K562 (cell line): ENCODE results near the gene HDHD3. TPM values are rescaled to one million over a fixed set of nuclear protein-coding genes. Genes with fewer than 3 reads are reported as not detected.

Source experiments
- ATAC-seq: fragments of 200-7000 bp; cut with Tn5 transposase; 3 replicates; pipeline ENCODE4 v1.9.1; 2020; ENCODE audit warnings: moderate library complexity
- BruUV-seq: library from RNA; stranded (reverse); fragments of 400-500 nt; replicated peaks from 2 replicates; lab custom pipeline; 2021; lab: Mats Ljungman, UMichigan
- CTCF ChIA-PET: fragments of 300-600 bp; formaldehyde crosslinking; extraction: SDS; loops from one replicate; lab custom pipeline; 2021; ENCODE audit warnings: low intra/inter-chr PET ratio; lab: Yijun Ruan, JAX
- POLR2A ChIA-PET: fragments of 300-600, 350-650 bp; sonication (Branson Sonifier 250); formaldehyde crosslinking; extraction: SDS; loops from one replicate; lab custom pipeline; 2021; ENCODE audit warnings: antibody characterized with exemption, inconsistent platforms; lab: Yijun Ruan, JAX
- DNase-seq, 4 experiments: peaks; one replicate each; pipeline versions ENCODE4 v3.0.0 to v3.0.0-alpha.2; 2011 to 2018; ENCODE audit warnings: low spot score in 3 of 4, mixed read lengths in 3 of 4; ENCODE audit errors: extremely low read depth in 1 of 4
- FAIRE-seq: peaks from 2 replicates; lab custom pipeline; 2011; peaks lifted over from hg19 to GRCh38; lab: Jason Lieb, UNC
- H2AFZ ChIP-seq: 2 replicates; pipeline ENCODE4 v1.6.0; 2011; ENCODE audit warnings: low read depth, low read length, control low read depth, inconsistent platforms
- H3K27ac ChIP-seq: fragments of 200-600 bp; 3 replicates; pipeline ENCODE4 v1.8.0; 2011; ENCODE audit warnings: low read depth, mild to moderate bottlenecking, control low read depth, inconsistent platforms, low read length, moderate library complexity, mixed read lengths; ENCODE audit errors: extremely low read depth
- H3K27me3 ChIP-seq, 2 experiments: fragments of 300-600 bp in 1 of 2; 2 replicates in 1 of 2; 3 replicates in 1 of 2; pipeline versions ENCODE4 v1.6.0 to v1.8.0; 2011; ENCODE audit warnings: inconsistent platforms in 2 of 2, low read length in 2 of 2, mild to moderate bottlenecking in 1 of 2, mixed read lengths in 1 of 2, moderate library complexity in 1 of 2; ENCODE audit not compliant: control insufficient read depth in 2 of 2, insufficient read depth in 2 of 2
- H3K36me3 ChIP-seq: fragments of 300-600 bp; 3 replicates; pipeline ENCODE4 v1.8.0; 2011; ENCODE audit warnings: mild to moderate bottlenecking, low read length, inconsistent platforms; ENCODE audit not compliant: control insufficient read depth, insufficient read depth
- H3K4me1 ChIP-seq, 2 experiments: fragments of 200-600 bp in 1 of 2; replicated peaks in 1 of 2; 2 replicates in 1 of 2; 3 replicates in 1 of 2; pipeline versions ENCODE4 v1.5.1 to v1.8.0; 2011; ENCODE audit warnings: inconsistent platforms in 2 of 2, low read length in 2 of 2, mild to moderate bottlenecking in 1 of 2, mixed read lengths in 1 of 2, moderate library complexity in 1 of 2; ENCODE audit not compliant: control insufficient read depth in 2 of 2, insufficient read depth in 2 of 2
- H3K4me2 ChIP-seq: 2 replicates; pipeline ENCODE4 v1.6.1; 2011; ENCODE audit warnings: low read length, control low read depth, inconsistent platforms, mixed read lengths; ENCODE audit not compliant: insufficient read depth
- H3K4me3 ChIP-seq: fragments of 200-600 bp; sonication (generic), shearing (Covaris generic); 2 replicates; pipeline ENCODE4 v1.5.1; 2016; ENCODE audit warnings: control low read depth, inconsistent platforms
- H3K79me2 ChIP-seq: fragments of 200-600 bp; 3 replicates; pipeline ENCODE4 v1.8.0; 2011; ENCODE audit warnings: low read length, inconsistent platforms; ENCODE audit not compliant: control insufficient read depth, insufficient read depth
- H3K9ac ChIP-seq, 2 experiments: 2 replicates each; pipeline versions ENCODE4 v1.6.0 to v1.6.1; 2011; ENCODE audit warnings: low read depth in 2 of 2, low read length in 2 of 2, control low read depth in 1 of 2, inconsistent platforms in 1 of 2, mild to moderate bottlenecking in 1 of 2, mixed read lengths in 1 of 2; ENCODE audit not compliant: insufficient read depth in 1 of 2
- H3K9me1 ChIP-seq: one replicate; pipeline ENCODE4 v1.6.0; 2011; ENCODE audit warnings: inconsistent platforms, mild to moderate bottlenecking, low read length, moderate library complexity; ENCODE audit not compliant: control insufficient read depth, insufficient read depth
- H3K9me3 ChIP-seq: replicated peaks from 2 replicates; pipeline ENCODE4 v1.5.1; 2011; ENCODE audit warnings: low read depth, low read length, inconsistent platforms; ENCODE audit not compliant: control insufficient read depth, insufficient read depth
- H4K20me1 ChIP-seq: replicated peaks from 2 replicates; pipeline ENCODE4 v1.6.1; 2011; ENCODE audit warnings: low read length, inconsistent platforms, mixed read lengths; ENCODE audit not compliant: control insufficient read depth, insufficient read depth
- GTF2E2 ChIP-seq: fragments of 200-800 bp; sonication (Bioruptor generic); IDR thresholded peaks from 2 replicates; pipeline ENCODE4 v1.6.1; 2016; ENCODE audit warnings: missing genetic modification characterization, missing compliant biosample characterization
- TFAP4 ChIP-seq: sonication (generic); formaldehyde crosslinking; IDR thresholded peaks from 2 replicates; pipeline ENCODE4 v1.8.0; 2022; ENCODE audit warnings: missing genetic modification reagents, mild to moderate bottlenecking, moderate library complexity, borderline replicate concordance
- TOE1 ChIP-seq, 2 experiments: fragments of 450-650 bp in 1 of 2; sonication (generic) in 1 of 2; formaldehyde crosslinking in 1 of 2; IDR thresholded peaks; 2 replicates each; pipeline versions ENCODE4 v1.7.1 to v1.8.0; 2016 to 2022; ENCODE audit warnings: borderline replicate concordance in 2 of 2, mild to moderate bottlenecking in 2 of 2, antibody characterized with exemption in 1 of 2, inconsistent platforms in 1 of 2, low read depth in 1 of 2, missing genetic modification reagents in 1 of 2, moderate library complexity in 1 of 2
- WGBS: fragments of 100-300 bp; shearing (Covaris generic); methylation state at CpG from one replicate; pipeline ENCODE4 v1.1.6; 2016; ENCODE audit warnings: low coverage, mixed read lengths; ENCODE audit not compliant: insufficient coverage; ENCODE audit errors: missing lambda C conversion rate; 5-methylcytosine and 5-hydroxymethylcytosine counted together
- in situ Hi-C: fragments of 300-500 bp; cut with MboI; formaldehyde crosslinking; loops from 4 replicates; pipeline ENCODE4 v1.15.0; 2018; ENCODE audit warnings: inconsistent platforms, mixed read lengths
- intact Hi-C: fragments of 100-400 bp; cut with micrococcal nuclease; formaldehyde crosslinking; loops from 2 replicates; pipeline ENCODE4 v1.14.2; 2022
- polyA plus RNA-seq, 8 experiments: library from polyadenylated mRNA; depleted of rRNA in 4 of 8; stranded (reverse) in 5 of 8; unstranded in 3 of 8; fragments of >200 nt; fragmentation: Nextera tagmentation in 2 of 8; fragmentation: Illumina TruSeq in 1 of 8; extraction: Ambion mirVana in 2 of 8; extraction: Trizol in 1 of 8; gene quantifications; 2 replicates each; pipeline versions ENCODE4 v1.2.1 to v1.2.3, GENCODE V29; 2011 to 2014; ENCODE audit warnings: inconsistent platforms in 1 of 8, missing spikeins in 1 of 8
- total RNA-seq, 7 experiments: library from RNA; depleted of rRNA in 6 of 7; stranded (reverse); fragments of >200 nt in 6 of 7; fragmentation: Illumina TruSeq in 2 of 7; extraction: Trizol in 2 of 7; gene quantifications; 2 replicates each; pipeline versions ENCODE4 v1.2.1 to v1.2.3, GENCODE V29; 2011 to 2021; ENCODE audit warnings: low replicate concordance in 1 of 7

Gene HDHD3
- total and polyA plus RNA-seq, 9 of the 15 experiments (the other 6 are each of a cell fraction or from before 2014, with no cell fraction given), result 1.1 to 19.1 (median 10.9) TPM

DNA sequence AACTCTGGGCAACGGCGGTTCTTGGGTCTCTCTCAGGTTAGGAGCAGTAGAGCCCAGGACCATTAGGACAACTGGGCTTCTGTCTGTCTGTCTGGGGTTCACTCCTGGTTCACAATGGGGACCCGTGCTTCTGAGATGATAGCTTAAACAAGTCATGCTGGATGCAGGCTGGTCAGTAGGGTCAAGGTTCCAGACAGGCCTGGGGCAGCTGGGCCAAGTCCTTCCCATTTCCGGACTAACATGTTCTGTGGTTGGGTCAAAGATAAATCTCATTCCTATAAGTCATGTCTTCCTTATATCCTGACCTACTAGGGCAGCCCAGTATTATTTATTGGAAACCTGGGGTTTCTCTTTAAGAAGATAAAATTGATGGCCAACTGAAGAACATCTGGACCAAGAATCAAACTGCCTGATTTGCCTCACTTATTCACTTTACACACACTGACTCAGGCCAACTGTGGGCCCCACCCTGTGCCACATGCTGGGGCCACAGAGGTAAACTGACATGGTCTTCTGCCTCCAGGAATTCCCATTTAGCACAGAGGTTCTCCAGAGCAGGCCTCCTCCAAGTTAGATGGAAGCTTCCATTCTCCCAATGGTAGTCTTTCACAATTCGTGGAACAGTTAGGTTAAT lies 8.3 kb downstream of the HDHD3 start:
- no peak overlapping the region for H3K4me2 ChIP-seq
- CTCF ChIA-PET, result no interaction called here
- no peak overlapping the region for H3K9ac ChIP-seq
- no peak overlapping the region for H3K4me3 ChIP-seq
- in situ Hi-C loops, result no loop called here
- H2AFZ ChIP-seq, result no peak overlapping the region
- no peak for ATAC-seq
- no peaks in the 10 kb centered on the region for H3K27me3 ChIP-seq
- intact Hi-C loops, result no loop called here
- H4K20me1 ChIP-seq, result peaks cover 15% of the 10 kb centered on the region; the same call in 1 of the 2 replicates
- BruUV-seq, result no TSS peak
- H3K36me3 ChIP-seq, result peaks cover 10% of the 10 kb centered on the region; the same call in 2 of the 3 replicates
- peaks cover 20 to 27% of the 10 kb centered on the region in 2 experiments for H3K4me1 ChIP-seq
- H3K9me3 ChIP-seq, result no peaks in the 10 kb centered on the region
- no peak overlapping the region for H3K27ac ChIP-seq
- 41% methylated on average over 5 of the region's 5 CpGs for WGBS
- TF ChIP-seq TFAP4 (CRISPR knock-in tag) (0 out of 2 replicates have a peak, but pooled peaks have one; percentile 0), GTF2E2 (0 out of 2 replicates have a peak, but pooled peaks have one; percentile 32), TOE1 (IDR thresholded peaks at IDR 0.05; ENCODE audit: borderline replicate concordance) (no peak), TOE1 (CRISPR knock-in tag; IDR thresholded peaks at IDR 0.05; ENCODE audit: borderline replicate concordance, low read depth) (no peak)
- TF ChIP-seq, all 486 proteins: peak for 2
- Histone ChIP-seq H3K9me1 (no peaks in the 10 kb centered on the region), H3K79me2 (no peaks in the 10 kb centered on the region)
- DNase-seq (no peak), FAIRE-seq (no peak)
- POLR2A ChIA-PET, result interaction anchor here (0.6 to 1.2 kb wide), 5 partner anchors 16 to 93 kb away, joined by 3 to 7 read pairs (median 4); partner anchors contain the start of genes ALAD, CDC26 and PRPF4
